ENCODE measurements around the gene SMYD3. TPM values are rescaled to one million over a fixed set of nuclear protein-coding genes. Genes with fewer than 3 reads are reported as not detected.

Gene SMYD3
- total and polyA plus RNA-seq, 2 donors (not counting 1 experiment from before 2014, with no cell fraction given) = 9.7 to 37.2 TPM

DNA sequence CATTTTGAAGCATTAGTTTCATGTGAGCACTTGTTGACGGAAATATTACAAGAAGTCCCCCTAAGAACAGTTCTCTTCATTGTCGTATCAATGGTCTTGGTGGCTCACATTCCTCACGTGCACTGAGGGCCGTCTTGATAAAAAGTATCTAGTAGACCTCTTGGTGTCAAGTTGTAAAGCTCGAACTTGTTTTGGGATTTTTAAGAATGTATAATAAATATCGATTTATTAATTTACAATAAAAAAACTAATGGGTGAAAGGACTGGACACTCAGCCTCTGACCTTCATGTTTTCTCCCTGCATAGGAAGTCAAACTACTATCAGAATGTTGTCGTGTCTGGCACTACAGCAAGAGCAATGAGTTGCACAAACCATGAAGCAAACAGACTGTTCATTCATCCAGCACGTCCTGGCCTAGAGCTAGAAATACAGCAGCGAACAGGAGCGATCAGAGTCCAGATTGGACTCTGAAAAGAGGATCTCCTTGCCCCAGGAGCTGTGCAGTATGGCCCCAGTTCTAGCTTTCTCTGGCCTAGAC, 319.2 kb downstream of the SMYD3 start:
- Histone ChIP-seq H3K27ac (ENCODE audit: low read length in 2 of 2) (no peak overlapping the region), H3K4me1 (ENCODE audit: control insufficient read depth in 2 of 2, insufficient read depth in 2 of 2, low read length in 2 of 2) (no peaks in the 10 kb centered on the region), H4K20me1 (ENCODE audit: control insufficient read depth, insufficient read depth, low read length, poor library complexity, severe bottlenecking) (no peaks in the 10 kb centered on the region), H3K9ac (ENCODE audit: low read length) (no peak overlapping the region), H3K9me3 (ENCODE audit: control extremely low read depth in 1 of 3, control insufficient read depth in 2 of 3, insufficient read depth in 1 of 3, low read length in 2 of 3) (peaks cover 0 to 6% (median 0%) of the 10 kb centered on the region in 3 donors), H3K27me3 (replicated peaks in 1 of 4; ENCODE audit: control extremely low read depth in 1 of 4, control insufficient read depth in 3 of 4, insufficient read depth in 4 of 4, low read length in 3 of 4) (no peaks in the 10 kb centered on the region), H3K4me2 (replicated peaks; ENCODE audit: low read depth, low read length, poor library complexity, severe bottlenecking) (no peak overlapping the region), H3K4me3 (ENCODE audit: control extremely low read depth in 1 of 5, extremely low read depth in 1 of 5, insufficient read depth in 1 of 5, low read depth in 2 of 5, low read length in 4 of 5) (no peak overlapping the region), H3K36me3 (replicated peaks in 1 of 2; ENCODE audit: control extremely low read depth in 1 of 2, control insufficient read depth in 1 of 2, extremely low read depth in 1 of 2, insufficient read depth in 2 of 2, low read length in 1 of 2) (no peaks in the 10 kb centered on the region), H3K79me2 (ENCODE audit: control insufficient read depth, insufficient read depth, low read length) (no peaks in the 10 kb centered on the region), H2AFZ (ENCODE audit: insufficient read depth, low read depth, low read length, poor library complexity, severe bottlenecking) (no peak overlapping the region)
- H3K4me1 Mint-ChIP-seq = no peaks in the 10 kb centered on the region
- WGBS (ENCODE audit: insufficient coverage) = 99% methylated on average over 6 of the region's 10 CpGs
- no peaks in the 10 kb centered on the region for H3K27me3 Mint-ChIP-seq
- H3K4me3 Mint-ChIP-seq = no peak overlapping the region
- no peak for DNase-seq
- H3K27ac Mint-ChIP-seq = no peak overlapping the region
- no peak for ATAC-seq (ENCODE audit: low read depth)
- intact Hi-C loops (cut with micrococcal nuclease) = no loop called here
- TF ChIP-seq, protein P1, sequence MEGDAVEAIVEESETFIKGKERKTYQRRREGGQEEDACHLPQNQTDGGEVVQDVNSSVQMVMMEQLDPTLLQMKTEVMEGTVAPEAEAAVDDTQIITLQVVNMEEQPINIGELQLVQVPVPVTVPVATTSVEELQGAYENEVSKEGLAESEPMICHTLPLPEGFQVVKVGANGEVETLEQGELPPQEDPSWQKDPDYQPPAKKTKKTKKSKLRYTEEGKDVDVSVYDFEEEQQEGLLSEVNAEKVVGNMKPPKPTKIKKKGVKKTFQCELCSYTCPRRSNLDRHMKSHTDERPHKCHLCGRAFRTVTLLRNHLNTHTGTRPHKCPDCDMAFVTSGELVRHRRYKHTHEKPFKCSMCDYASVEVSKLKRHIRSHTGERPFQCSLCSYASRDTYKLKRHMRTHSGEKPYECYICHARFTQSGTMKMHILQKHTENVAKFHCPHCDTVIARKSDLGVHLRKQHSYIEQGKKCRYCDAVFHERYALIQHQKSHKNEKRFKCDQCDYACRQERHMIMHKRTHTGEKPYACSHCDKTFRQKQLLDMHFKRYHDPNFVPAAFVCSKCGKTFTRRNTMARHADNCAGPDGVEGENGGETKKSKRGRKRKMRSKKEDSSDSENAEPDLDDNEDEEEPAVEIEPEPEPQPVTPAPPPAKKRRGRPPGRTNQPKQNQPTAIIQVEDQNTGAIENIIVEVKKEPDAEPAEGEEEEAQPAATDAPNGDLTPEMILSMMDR (IDR thresholded peaks at IDR 0.05) = no peak
- TF ChIP-seq EZH2 (IDR thresholded peaks at IDR 0.05; ENCODE audit: borderline replicate concordance, insufficient read depth, low read depth, low read length, poor library complexity, severe bottlenecking) = no peak
- CTCF ChIA-PET = no interaction called here
- POLR2A ChIA-PET = no interaction called here
- no peaks in the 10 kb centered on the region for H3K9me3 Mint-ChIP-seq (ENCODE audit: insufficient read depth)

DNA sequence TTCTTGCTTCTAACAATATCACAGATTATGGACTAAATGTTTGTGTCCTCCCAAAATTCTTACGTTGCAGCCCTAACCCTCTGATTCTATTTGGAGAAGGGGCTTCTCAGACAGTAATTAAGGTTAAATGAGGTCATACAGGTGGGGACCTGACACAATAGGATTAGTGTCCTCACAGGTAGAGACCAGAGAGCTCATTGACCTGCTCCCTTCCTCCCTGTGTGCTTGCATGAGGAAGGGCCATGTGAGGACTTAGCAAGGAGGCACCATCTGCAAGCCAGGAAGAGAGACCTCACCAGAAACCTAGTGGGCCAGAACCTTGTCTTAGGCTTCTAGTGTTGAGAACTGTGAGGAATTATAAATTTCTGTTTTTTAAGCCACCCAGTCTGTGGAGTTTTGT, 322.6 kb downstream of the SMYD3 start:
- ChIA-PET CTCF (no interaction called here), POLR2A (no interaction called here)
- Mint-ChIP-seq H3K27ac (no peak overlapping the region), H3K27me3 (no peaks in the 10 kb centered on the region), H3K4me3 (no peak overlapping the region), H3K4me1 (no peaks in the 10 kb centered on the region), H3K9me3 (ENCODE audit: insufficient read depth) (no peaks in the 10 kb centered on the region)
- Histone ChIP-seq H3K9me3 (ENCODE audit: control extremely low read depth in 1 of 3, control insufficient read depth in 2 of 3, insufficient read depth in 1 of 3, low read length in 2 of 3) (peaks cover 0 to 6% (median 0%) of the 10 kb centered on the region in 3 donors), H3K4me3 (ENCODE audit: control extremely low read depth in 1 of 5, extremely low read depth in 1 of 5, insufficient read depth in 1 of 5, low read depth in 2 of 5, low read length in 4 of 5) (no peak overlapping the region), H3K36me3 (replicated peaks in 1 of 2; ENCODE audit: control extremely low read depth in 1 of 2, control insufficient read depth in 1 of 2, extremely low read depth in 1 of 2, insufficient read depth in 2 of 2, low read length in 1 of 2) (no peaks in the 10 kb centered on the region), H3K4me2 (replicated peaks; ENCODE audit: low read depth, low read length, poor library complexity, severe bottlenecking) (no peak overlapping the region), H3K4me1 (ENCODE audit: control insufficient read depth in 2 of 2, insufficient read depth in 2 of 2, low read length in 2 of 2) (no peaks in the 10 kb centered on the region), H4K20me1 (ENCODE audit: control insufficient read depth, insufficient read depth, low read length, poor library complexity, severe bottlenecking) (no peaks in the 10 kb centered on the region), H2AFZ (ENCODE audit: insufficient read depth, low read depth, low read length, poor library complexity, severe bottlenecking) (no peak overlapping the region), H3K79me2 (ENCODE audit: control insufficient read depth, insufficient read depth, low read length) (no peaks in the 10 kb centered on the region), H3K27me3 (replicated peaks in 1 of 4; ENCODE audit: control extremely low read depth in 1 of 4, control insufficient read depth in 3 of 4, insufficient read depth in 4 of 4, low read length in 3 of 4) (no peaks in the 10 kb centered on the region), H3K9ac (ENCODE audit: low read length) (no peak overlapping the region), H3K27ac (ENCODE audit: low read length in 2 of 2) (no peak overlapping the region)
- ATAC-seq (ENCODE audit: low read depth) (no peak), DNase-seq (no peak)
- TF ChIP-seq, protein P1 (IDR thresholded peaks at IDR 0.05) = no peak
- no peak for TF ChIP-seq EZH2 (IDR thresholded peaks at IDR 0.05; ENCODE audit: borderline replicate concordance, insufficient read depth, low read depth, low read length, poor library complexity, severe bottlenecking)
- no CpG with 5 or more reads among the region's 1 CpG for WGBS (ENCODE audit: insufficient coverage)
- intact Hi-C loops (cut with micrococcal nuclease) = no loop called here
